NCI-H1436 treated with DMSO at 0.1 percent for 48 hours (cell line): Measurements from ENCODE around the gene NTRK3.

Experiments
- DNase-seq: peaks from one replicate; lab custom pipeline; 2025; lab: John Stamatoyannopoulos, UW

The NTRK3 gene

DNA sequence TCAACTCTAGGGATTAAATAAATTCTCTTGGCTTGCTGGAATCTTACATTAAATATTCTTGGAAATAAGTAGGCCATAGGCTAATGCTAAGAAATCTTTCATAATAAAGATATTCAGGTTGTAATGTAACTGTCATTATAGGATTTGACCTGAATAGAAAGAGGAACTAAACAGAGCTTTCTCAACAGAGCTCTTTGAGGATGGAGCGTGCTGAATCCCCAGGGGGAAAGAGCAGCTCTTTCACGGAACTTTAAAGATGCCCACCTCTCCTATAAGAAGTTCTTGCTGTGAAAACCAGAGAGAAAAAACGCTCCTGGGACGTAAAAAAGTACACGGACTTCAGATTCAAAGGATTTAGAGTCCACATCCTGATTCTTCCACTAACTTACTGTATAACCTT is 77.9 kb downstream of the NTRK3 start:
- DNase-seq: no peak

GRCh38 chr15:88177451-88177850 is 79.1 kb downstream of the NTRK3 start:
- no peak for DNase-seq

DNA sequence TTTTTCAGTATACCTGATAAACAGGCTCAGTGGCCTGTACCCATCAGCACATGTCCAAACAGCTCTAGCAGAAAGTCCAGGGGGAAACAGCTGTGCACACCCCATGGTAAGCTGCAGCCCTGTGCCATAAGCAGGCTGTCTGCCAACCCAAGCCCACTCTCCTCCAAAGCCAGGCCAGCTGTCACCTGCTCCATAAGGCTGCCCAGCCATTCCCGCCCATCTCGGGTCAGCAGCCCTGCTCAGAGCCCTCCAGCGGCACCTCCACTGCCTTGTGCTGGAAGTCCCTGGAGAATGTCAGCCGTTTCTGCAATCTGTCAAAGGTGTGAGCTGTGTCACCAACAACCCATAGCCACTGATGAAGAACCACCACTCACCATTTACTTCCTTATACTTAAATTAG is 82.0 kb downstream of the NTRK3 start:
- no peak for DNase-seq

- no peak for DNase-seq
These were observed 90.2 kb downstream of the NTRK3 start for GRCh38 chr15:88166082-88166993.

- no peak for DNase-seq
These were observed 94.9 kb downstream of the NTRK3 start for GRCh38 chr15:88161636-88162035.

GRCh38 chr15:88155310-88155709 is 101.2 kb downstream of the NTRK3 start:
- DNase-seq: no peak

DNA sequence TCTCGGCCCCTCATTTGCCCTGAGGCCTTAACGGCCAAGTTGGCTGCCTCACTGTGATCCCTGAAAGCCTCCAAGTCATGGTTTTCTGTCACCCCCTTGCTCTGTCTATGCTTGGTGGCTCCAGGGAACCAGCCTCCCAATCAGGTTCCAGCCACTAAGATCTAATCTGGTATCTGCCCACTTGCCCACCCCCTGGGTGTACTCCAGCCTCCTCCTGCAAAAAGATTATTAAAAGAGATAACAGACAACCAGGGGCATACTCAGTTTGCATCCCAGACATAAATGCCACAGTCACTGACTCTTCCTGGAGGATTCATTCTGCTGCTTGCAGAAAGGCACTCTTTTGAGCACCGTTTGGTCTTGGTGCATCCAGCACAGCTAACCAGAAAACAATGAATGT is 103.9 kb downstream of the NTRK3 start:
- DNase-seq: no peak

DNA sequence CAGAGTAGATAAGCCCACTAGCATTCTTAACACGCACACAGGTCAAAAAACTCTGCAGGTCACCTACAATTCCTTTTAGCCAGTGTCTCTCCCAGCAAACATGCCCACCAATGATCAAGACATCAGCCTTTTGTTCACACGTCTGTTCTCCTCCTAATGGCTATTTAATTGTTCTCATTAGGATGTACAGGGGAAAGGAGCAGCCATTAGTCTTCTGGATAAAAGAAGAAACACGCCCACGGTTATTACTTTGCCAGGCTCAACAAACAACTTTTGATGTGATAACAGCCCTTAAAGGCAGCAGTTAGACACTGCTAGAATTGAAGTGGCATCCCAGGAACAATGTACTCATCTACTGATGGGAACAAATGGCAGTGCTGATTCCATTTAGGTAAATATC is 108.8 kb downstream of the NTRK3 start:
- no peak for DNase-seq

- DNase-seq: no peak
These were observed 111.5 kb downstream of the NTRK3 start for GRCh38 chr15:88144921-88145653.

DNA sequence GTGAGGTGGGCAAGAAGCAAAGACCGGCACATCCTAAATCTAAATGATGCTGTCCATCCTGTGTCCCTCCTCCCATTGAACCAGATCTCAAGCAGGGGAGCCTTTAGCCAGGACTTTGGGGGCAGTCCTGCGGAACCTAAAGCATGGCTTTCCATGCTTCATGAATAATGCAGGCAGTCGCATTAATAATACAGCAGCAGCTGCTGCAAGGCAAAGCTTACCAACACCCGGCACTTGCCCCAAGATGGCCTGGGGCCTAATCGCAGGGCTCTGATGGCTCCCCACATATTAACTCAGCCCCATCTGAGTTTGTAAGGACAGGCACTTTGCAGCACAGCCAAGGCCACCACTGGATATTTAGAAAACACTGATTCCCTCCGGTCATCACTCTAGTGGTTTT is 114.4 kb downstream of the NTRK3 start:
- DNase-seq: no peak

DNA sequence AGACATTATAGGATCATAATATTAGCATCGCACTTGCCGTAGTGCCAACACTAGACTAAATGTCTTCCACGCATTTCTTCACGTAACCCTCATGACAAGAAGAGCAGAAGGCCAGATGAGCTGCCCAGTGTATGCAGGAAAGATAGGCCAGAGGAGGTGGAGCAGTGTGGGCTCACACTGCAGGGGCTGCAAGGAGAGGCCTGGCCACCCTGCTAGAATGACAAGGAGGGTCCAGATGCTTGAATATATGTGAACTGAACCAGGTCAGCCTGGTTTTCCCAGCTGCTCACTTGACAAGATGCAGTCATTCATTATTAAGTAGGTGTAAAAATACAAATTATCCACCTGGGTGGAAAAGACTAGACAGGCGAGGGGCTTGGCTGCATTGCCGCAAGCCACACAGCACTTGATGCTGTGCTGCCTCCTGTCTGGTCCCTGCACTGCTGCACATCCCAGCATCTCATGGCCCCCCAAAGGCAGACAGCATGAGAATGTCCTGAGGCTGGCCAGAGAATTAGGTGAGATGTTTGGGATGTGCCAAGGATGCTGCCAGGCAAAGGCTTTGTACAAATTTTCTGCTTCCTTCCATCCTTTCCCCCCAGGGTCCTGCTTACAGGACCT is 115.2 kb downstream of the NTRK3 start:
- DNase-seq: no peak

DNA sequence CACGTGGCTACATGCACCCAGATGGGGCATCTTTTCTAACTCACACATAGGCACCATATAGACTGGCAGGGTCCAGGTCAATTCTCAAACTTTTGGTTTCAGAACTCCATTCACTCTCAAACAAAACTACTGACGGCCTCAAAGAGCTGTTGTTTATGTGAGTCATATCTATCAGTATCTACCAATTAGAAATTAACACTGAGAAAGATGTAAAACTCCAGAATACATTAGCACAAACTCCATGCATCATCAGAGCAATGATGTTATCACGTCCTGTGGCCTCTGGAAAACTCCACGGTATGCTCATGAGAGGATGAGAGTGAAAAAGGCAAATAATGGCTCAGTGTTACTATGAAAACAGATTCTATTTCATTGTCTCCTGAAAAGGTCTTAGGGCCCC is 116.1 kb downstream of the NTRK3 start:
- DNase-seq: no peak

DNA sequence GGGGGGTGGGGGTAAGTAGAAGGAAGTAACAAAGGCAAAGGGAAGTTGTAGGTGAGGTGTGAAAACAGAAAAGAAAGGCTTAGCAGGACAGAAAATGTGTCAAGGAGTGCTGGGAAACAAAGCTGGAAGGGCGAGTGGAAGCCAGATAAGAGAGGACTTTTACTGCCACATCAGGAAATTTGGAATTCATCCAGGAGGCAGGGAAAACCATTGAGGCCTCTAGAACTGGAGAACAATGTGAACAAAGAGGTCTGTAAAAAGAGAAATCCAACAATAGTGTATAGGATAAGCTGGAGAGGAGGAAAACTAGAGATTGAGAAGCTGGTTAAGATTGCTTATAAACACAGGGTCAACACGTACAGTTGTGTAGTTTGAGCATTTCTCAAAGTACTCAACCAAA is 116.6 kb downstream of the NTRK3 start:
- DNase-seq: no peak

DNA sequence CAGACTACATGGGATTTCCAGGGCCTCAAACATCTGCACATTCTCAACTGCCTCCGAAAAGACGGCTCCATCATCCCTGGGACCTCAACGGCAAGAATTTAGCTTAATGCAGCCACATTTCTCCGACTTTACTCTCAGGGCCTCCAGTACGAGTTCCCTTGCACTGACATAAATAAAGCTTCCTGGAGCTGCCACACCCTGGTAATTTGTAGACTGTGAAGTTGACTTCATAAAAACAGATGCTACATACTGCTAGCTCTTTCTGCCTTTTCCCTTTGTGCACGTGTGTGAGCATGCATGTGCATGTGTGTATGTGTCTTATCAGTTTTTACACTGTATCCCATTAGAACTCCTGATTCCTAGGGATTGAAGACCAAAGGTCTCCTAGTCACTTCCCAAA is 122.7 kb downstream of the NTRK3 start:
- no peak for DNase-seq

DNA sequence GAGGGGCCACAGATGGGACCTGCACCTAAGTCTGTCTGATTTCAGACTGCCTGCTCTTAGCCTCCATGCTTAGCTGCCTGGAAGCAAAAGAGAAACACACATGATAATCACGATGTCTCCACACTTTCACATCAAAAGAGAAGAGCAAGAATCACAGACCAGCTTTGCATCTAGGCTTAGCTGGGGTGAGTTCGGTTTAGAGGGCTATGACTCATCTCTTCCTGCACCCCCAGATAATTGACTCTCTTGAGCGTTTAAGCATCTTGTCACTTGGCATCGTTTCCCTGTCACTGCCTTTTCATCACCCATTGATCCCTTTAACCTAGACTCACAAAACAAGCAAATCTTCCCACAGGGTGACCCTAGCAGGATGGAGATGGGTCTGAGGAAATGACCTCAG is 124.0 kb downstream of the NTRK3 start:
- no peak for DNase-seq

DNA sequence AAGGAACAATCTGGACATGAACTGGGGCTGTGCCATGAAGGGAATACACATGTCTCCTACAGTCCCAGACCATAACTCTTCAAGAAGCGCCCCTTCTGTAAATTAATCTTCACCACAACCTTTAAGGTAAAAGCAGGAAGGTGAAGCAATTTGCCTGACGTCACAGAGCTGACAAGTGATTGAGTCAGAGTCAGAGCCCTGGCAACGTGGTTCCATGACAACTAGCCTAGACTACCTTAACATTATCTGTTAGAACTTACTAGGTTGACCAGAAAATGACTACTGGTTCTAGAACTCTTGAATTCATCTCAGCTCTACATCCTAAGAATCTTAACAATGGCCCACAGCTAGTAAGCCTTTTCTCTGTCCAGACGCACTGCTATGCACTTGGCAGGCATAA is 124.6 kb downstream of the NTRK3 start:
- DNase-seq: no peak

DNA sequence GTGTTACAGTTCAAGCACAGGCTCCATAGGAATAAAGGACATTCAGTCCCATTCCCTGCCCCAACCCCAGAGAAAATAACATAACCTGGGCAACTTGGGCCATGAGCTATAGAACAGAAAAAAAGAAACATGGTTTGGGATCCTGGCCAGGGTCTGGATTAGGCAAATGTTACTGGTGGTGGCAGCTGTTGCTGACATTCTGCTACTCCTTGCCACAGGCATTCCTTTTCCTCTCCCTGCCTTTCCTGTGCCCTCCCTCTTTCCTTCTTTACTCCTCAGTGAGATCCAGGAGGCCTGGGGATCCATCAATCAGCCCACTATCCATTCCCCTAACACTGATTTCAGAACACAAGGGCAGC is 129.1 kb downstream of the NTRK3 start:
- no peak for DNase-seq

DNA sequence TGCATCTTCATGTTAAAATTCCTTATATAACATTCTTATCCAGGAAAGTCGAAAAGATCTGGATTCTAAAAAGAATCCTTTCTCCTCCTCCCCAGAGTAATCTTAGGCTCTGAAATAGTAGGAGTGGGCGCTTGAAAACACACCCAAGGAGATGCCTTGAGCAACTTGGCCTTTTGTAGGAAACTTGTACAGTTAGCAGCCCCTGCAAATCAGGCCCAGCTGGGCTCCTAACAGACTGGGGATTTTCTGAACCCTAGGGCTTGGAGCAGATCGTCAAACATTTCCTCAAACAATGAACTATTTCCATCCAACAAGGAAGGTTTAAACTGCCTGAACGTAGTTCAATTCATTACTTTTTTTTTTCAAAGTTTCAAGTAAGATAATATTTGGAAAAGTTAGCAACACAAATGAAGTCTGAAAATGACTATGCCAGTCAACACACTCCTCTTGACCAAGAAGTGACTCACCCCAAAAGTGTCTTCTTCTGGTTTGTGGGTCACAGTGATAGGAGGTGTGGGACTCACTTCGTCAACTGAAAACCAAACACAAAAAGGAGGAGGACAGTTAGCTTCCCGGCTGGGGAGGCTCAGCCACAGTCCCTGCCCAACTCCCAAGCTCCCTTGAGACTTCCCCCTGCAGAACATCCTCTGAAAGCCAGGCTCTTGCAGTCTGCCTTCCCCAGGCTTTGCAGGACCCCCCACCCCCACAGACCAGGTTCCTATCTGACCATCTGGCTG is 129.7 kb downstream of the NTRK3 start:
- DNase-seq: no peak

- no peak for DNase-seq
These were observed 131.0 kb downstream of the NTRK3 start for GRCh38 chr15:88125576-88125975.

DNA sequence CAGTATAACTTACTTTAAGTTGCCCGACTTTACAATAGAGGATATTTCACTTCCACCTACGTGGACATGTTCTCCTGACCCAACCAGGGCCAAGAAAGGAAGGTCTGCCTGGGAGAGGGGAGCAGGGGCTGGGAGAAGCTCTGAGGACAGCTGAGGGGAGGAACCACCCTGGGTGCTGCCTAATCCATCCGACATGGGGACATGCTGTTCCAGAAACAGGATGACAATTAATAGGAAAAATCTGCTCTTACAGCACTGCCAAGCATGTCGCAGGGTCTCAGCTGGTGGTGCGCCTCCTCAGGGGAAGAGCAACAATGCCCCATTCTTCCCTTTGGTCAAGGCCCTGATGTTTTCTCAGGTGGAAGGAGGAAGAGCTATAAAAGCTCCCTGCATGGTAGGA is 132.3 kb downstream of the NTRK3 start:
- DNase-seq: no peak

GRCh38 chr15:88121968-88122530 is 134.5 kb downstream of the NTRK3 start:
- DNase-seq: no peak

- DNase-seq: no peak
These were observed 136.5 kb downstream of the NTRK3 start for GRCh38 chr15:88120026-88120425.
